Ecto neural progenitor cell (in vitro differentiated cells): Measurements from ENCODE around the gene RPS15.
A peak's percentile ranks its signal among the peaks of the same experiment; 100 is the strongest.

Experiments
- DNase-seq: peaks from one replicate; pipeline ENCODE4 v3.0.0-alpha.2; 2018; ENCODE audit warnings: low spot score

Gene RPS15

GRCh38 chr19:1453525-1454364, 15.5 kb downstream of the RPS15 start:
- DNase-seq: peak; percentile 72

- no peak for DNase-seq
Observed at GRCh38 chr19:1455002-1455335, 16.8 kb downstream of the RPS15 start.

GRCh38 chr19:1455336-1456120, 17.3 kb downstream of the RPS15 start:
- DNase-seq: peak; percentile 88

GRCh38 chr19:1456121-1456900, 18.1 kb downstream of the RPS15 start:
- no peak for DNase-seq

- no peak for DNase-seq
Observed at GRCh38 chr19:1457031-1457739, 19.0 kb downstream of the RPS15 start.

- DNase-seq: no peak
Observed at GRCh38 chr19:1457892-1458291, 19.7 kb downstream of the RPS15 start.

- DNase-seq: no peak
Observed at GRCh38 chr19:1459479-1459878, 21.3 kb downstream of the RPS15 start.

GRCh38 chr19:1460033-1460995, 22.1 kb downstream of the RPS15 start:
- DNase-seq: no peak

GRCh38 chr19:1461862-1462261, 23.7 kb downstream of the RPS15 start:
- DNase-seq: no peak

- peak; percentile 68 for DNase-seq
Observed at GRCh38 chr19:1465191-1466016, 27.2 kb downstream of the RPS15 start.

- DNase-seq: no peak
Observed at GRCh38 chr19:1466018-1466460, 27.8 kb downstream of the RPS15 start.

- DNase-seq: no peak
Observed at GRCh38 chr19:1466461-1467214, 28.4 kb downstream of the RPS15 start.

GRCh38 chr19:1467215-1467489, 29.0 kb downstream of the RPS15 start:
- no peak for DNase-seq

GRCh38 chr19:1467490-1468273, 29.5 kb downstream of the RPS15 start:
- peak; percentile 68 for DNase-seq

GRCh38 chr19:1468274-1468820, 30.2 kb downstream of the RPS15 start:
- no peak for DNase-seq

- DNase-seq: peak; percentile 73
Observed at GRCh38 chr19:1468821-1469254, 30.6 kb downstream of the RPS15 start.

- no peak for DNase-seq
Observed at GRCh38 chr19:1469255-1470054, 31.3 kb downstream of the RPS15 start.

GRCh38 chr19:1470055-1470304, 31.8 kb downstream of the RPS15 start:
- no peak for DNase-seq
